ENCODE results near the gene ADGRG7. TPM values are rescaled to one million over a fixed set of nuclear protein-coding genes. Genes with fewer than 3 reads are reported as not detected.

Gene ADGRG7
- total and polyA plus RNA-seq, 7 donors, result 1.2 to 7.4 (median 1.4) TPM; not detected in 4

DNA sequence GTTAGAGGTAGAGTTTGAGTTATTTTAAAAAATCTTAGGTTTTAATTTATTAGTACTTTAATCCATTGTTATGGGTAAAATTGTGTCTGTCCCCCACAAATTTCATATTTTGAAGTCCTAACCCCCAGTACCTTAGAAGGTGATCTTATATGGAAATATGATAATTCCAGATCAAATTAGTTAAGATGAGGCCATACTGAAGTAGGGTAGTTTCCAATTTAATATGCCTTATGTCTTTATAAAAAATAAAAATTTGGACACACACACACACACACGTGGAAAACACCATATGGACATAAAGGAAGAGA lies 18.6 kb upstream of the ADGRG7 start:
- H3K27ac ChIP-seq, result no peak overlapping the region
- H3K4me1 ChIP-seq, result peaks cover 0 to 13% (median 7%) of the 10 kb centered on the region in 4 donors
- H3K36me3 ChIP-seq, result no peaks in the 10 kb centered on the region
- no peak overlapping the region for H3K4me3 ChIP-seq
- DNase-seq, result no peak
- whole genome bisulfite sequencing, 2 donors, result 4 to 19% methylated on average over 1 of the region's 1 CpG
- no peaks in the 10 kb centered on the region for H3K9me3 ChIP-seq
- intact Hi-C loops (cut with DNase I), result loop anchor here (1.0 kb wide), 1 partner anchor 128 kb away; no protein-coding TSS in a partner anchor
- no peak for TF ChIP-seq POLR2A (IDR thresholded peaks at IDR 0.05)
- TF ChIP-seq POLR2AphosphoS5 (IDR thresholded peaks at IDR 0.05), result no peak
- TF ChIP-seq, protein P1, sequence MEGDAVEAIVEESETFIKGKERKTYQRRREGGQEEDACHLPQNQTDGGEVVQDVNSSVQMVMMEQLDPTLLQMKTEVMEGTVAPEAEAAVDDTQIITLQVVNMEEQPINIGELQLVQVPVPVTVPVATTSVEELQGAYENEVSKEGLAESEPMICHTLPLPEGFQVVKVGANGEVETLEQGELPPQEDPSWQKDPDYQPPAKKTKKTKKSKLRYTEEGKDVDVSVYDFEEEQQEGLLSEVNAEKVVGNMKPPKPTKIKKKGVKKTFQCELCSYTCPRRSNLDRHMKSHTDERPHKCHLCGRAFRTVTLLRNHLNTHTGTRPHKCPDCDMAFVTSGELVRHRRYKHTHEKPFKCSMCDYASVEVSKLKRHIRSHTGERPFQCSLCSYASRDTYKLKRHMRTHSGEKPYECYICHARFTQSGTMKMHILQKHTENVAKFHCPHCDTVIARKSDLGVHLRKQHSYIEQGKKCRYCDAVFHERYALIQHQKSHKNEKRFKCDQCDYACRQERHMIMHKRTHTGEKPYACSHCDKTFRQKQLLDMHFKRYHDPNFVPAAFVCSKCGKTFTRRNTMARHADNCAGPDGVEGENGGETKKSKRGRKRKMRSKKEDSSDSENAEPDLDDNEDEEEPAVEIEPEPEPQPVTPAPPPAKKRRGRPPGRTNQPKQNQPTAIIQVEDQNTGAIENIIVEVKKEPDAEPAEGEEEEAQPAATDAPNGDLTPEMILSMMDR (IDR thresholded peaks at IDR 0.05), result peak in 1 of 4 experiments; percentile 25
- TF ChIP-seq EP300 (IDR thresholded peaks at IDR 0.05), result no peak
- no peaks in the 10 kb centered on the region for H3K27me3 ChIP-seq

- 14 to 60% methylated on average over 3 of the region's 3 CpGs for whole genome bisulfite sequencing, 2 donors
- DNase-seq, result no peak
- Histone ChIP-seq H3K4me3 (no peak overlapping the region), H3K4me1 (peaks cover 0 to 13% (median 7%) of the 10 kb centered on the region in 4 donors), H3K9me3 (no peaks in the 10 kb centered on the region), H3K36me3 (no peaks in the 10 kb centered on the region), H3K27ac (no peak overlapping the region), H3K27me3 (no peaks in the 10 kb centered on the region)
- TF ChIP-seq, protein P1 (IDR thresholded peaks at IDR 0.05), result no peak
- TF ChIP-seq POLR2AphosphoS5 (IDR thresholded peaks at IDR 0.05) (no peak), EP300 (IDR thresholded peaks at IDR 0.05) (no peak), POLR2A (IDR thresholded peaks at IDR 0.05) (no peak)
- intact Hi-C loops (cut with DNase I), result no loop called here
Measured at GRCh38 chr3:100591411-100591810, 18.0 kb upstream of the ADGRG7 start.

GRCh38 chr3:100600181-100601042 lies 9.0 kb upstream of the ADGRG7 start:
- no peaks in the 10 kb centered on the region for H3K36me3 ChIP-seq
- intact Hi-C loops (cut with DNase I), result no loop called here
- no peaks in the 10 kb centered on the region for H3K9me3 ChIP-seq
- WGBS, 2 donors, result 69 to 76% methylated on average over 11 of the region's 11 CpGs
- H3K4me1 ChIP-seq, result no peaks in the 10 kb centered on the region
- H3K27ac ChIP-seq, result no peak overlapping the region
- H3K27me3 ChIP-seq, result no peaks in the 10 kb centered on the region
- no peak overlapping the region for H3K4me3 ChIP-seq
- TF ChIP-seq EP300 (IDR thresholded peaks at IDR 0.05) (no peak), POLR2AphosphoS5 (IDR thresholded peaks at IDR 0.05) (no peak), POLR2A (IDR thresholded peaks at IDR 0.05) (no peak)
- TF ChIP-seq, protein P1 (IDR thresholded peaks at IDR 0.05), result no peak
- no peak for DNase-seq

GRCh38 chr3:100602506-100603444 lies 6.6 kb upstream of the ADGRG7 start:
- Histone ChIP-seq H3K4me3 (peak overlapping the region in 1 of 4 donors; percentile 5), H3K27ac (peak overlapping the region in 1 of 4 donors; percentile 38), H3K4me1 (no peaks in the 10 kb centered on the region), H3K27me3 (no peaks in the 10 kb centered on the region), H3K36me3 (no peaks in the 10 kb centered on the region), H3K9me3 (no peaks in the 10 kb centered on the region)
- DNase-seq, result no peak
- intact Hi-C loops (cut with DNase I), result no loop called here
- TF ChIP-seq POLR2AphosphoS5 (IDR thresholded peaks at IDR 0.05) (no peak), EP300 (IDR thresholded peaks at IDR 0.05) (no peak), POLR2A (IDR thresholded peaks at IDR 0.05) (no peak)
- TF ChIP-seq, protein P1 (IDR thresholded peaks at IDR 0.05), result no peak
- WGBS, 2 donors, result 39 to 42% methylated on average over 7 of the region's 7 CpGs
